T-helper 2 cell treated with Interferon-gamma antibody and Interleukin-4, amounts not matched to agents 100 ng/mL and 5 ng/mL, for 36 hours (primary cell): Measurements from ENCODE around the gene OR52B2. TPM values are rescaled to one million over a fixed set of nuclear protein-coding genes. Genes with fewer than 3 reads are reported as not detected.

ENCODE experiments used
- intact Hi-C: fragments of 100-400 bp; cut with micrococcal nuclease; formaldehyde crosslinking; loops from one replicate; pipeline ENCODE4 v1.15.1; 2023
- total RNA-seq: library from RNA; stranded (reverse); gene quantifications from 2 replicates; pipeline ENCODE4 v1.2.3, GENCODE V29; 2022

The OR52B2 gene
- total RNA-seq, result not detected in 2 replicates

GRCh38 chr11:6170226-6170625, at the start of gene OR52B2:
Gene OR52B2, minus strand, starts transcription at chr11:6170326. Its CDS starts 0 bp downstream, at chr11:6170326.
- intact Hi-C loops, result no loop called here

GRCh38 chr11:6219359-6219758, 49.2 kb upstream of the OR52B2 start:
- intact Hi-C loops, result no loop called here

DNA sequence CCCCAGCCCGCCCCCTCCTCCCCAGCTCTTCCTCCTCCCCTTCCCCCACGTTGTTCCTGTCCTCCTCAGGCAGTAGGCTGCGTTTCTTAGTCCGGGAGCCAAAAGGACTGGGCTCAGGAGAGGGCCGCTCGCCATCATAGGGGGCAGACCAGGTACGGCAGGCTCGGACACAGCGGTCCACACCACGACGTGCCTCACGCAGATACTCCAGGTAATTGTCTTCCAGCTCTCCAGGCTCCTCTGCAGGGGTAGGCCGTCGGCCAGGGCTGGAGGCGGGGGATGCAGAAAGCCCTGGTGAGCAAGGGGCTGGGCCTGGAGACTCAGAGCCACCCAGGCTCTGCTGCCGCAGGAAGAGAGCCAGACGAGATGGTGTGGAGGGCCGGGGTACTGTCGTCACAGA, 47.6 kb upstream of the OR52B2 start:
- intact Hi-C loops, result no loop called here

DNA sequence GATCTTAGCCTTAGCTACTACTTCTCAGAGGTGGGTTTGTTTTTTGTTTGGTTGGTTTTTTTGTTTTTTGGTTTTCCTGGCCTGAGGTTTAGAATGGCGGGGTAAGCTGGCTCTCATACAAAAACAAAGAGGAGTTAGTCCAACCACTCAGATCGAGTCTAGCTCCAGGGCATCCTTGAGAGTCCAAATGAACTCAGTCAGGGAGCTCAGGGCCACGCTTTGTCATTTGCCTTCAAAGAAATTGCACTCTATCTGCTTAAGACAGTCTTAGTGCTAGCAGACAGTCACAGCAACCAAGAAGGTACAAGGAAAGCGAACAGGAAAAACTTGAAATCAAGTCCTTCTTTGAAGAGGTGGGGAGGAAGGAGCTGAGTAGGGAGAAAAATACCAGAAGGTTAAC, 46.4 kb upstream of the OR52B2 start:
- intact Hi-C loops, result no loop called here

GRCh38 chr11:6214530-6214929, 44.4 kb upstream of the OR52B2 start:
- intact Hi-C loops, result no loop called here

DNA sequence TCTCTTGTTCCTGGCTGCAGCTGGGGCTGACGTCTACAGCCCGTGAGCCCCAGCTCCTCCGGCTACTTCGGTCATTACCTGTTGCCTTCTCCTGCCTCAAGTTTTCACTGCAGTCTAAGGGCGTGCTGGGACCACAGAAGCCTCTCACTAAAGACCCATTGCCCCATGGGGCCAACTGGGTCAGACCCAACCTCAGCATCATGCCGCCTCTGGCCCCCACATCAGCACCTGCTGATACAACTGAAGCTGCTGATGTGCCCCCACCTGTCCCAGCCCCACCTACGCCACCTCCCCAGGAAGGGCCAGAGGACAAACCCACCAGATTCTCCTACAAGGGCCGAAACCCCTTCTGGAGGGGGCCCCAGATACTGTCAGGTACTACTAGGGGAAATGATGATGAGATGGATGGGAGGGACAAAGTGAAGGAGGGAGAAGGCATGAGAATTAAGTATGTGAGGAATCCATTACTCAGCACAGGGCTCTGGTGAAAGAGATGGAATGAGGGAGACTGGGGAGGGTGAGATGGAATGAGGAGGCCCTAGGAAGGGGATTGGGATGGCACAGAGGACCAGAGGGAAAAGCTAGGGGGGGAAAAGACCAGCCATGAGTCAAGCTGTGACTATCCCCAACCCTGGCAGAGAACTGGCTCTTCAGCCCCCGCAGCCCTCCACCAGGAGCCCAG, 40.3 kb upstream of the OR52B2 start:
- intact Hi-C loops, result no loop called here

DNA sequence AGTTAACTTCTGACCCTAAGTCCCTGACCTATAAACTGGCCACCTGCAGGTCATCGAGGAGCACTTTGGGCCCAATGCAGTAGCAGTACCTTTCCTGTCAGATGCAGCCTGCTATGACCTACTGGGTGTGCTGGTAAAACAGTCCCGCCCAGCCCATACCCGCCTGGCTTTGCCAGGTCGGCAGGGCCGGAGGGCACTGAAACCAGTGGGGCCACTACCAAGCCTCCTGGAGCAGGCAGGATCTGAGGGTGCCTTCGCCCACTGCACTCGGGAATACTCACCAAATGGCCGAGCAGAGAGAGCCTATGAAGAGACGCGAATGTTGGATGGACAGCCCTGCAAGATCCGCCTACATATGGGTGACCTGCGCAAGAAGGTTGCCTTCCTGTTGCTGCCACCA, 39.7 kb upstream of the OR52B2 start:
- intact Hi-C loops, result no loop called here

DNA sequence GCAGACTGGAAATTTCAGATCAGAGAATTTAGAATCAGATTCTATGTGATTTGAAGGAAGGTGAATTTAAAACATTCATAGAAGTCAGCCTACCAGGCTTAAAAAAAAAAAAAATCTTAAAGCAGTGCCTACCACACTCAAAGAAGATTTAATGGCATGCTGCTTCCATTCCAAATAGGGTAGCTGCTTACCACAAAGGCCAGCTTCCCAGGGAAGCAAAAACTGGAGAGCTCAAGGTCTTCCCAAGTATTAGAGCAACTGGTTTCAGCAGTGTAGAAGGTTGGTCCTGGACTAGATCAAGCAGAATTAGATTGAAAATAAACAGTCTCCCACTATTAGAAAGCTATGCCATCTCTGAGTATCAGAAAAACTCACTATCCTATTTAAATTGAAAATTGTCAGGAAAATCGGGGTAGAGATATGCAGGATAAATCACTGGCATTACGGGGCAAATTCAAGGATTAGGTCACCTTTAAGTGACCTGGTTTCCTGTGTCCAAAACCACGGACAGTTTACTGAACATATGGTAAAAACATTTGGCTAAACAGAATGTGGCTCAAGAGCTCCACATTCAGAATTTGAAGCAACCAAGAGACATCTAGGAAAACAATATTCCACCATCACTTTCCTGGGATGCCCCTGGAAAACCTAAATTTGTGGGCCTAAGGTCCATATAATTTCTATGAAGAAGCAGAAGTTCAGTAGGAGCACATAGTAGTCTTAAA, 36.5 kb upstream of the OR52B2 start:
- intact Hi-C loops, result no loop called here

DNA sequence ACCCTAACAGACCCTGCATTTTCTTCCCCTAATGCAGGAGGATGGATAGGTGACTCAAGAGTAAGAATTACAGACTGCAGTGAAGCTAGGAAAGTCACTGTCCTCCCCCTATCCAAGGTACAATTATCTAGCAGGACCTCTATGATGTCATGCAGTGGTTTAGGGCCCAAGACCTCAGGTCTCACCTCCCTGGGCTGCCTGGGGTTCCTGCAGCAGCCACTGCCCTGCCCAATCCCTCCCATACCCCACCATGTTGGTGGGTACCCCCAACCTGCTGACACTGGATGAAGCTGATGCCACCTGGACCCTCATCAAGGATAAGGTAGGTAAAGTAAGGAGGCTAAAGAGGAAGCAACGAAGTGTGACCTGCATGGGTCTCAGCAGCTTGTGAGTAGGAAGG, 35.2 kb upstream of the OR52B2 start, which contains the start of gene C11orf42:
C11orf42 (plus strand) TSS at position 192 of the 400 bp plus-strand sequence; CDS start at position 251, 59 bp downstream.
- intact Hi-C loops, result no loop called here

- intact Hi-C loops, result no loop called here
Measured at GRCh38 chr11:6204706-6205105, 34.6 kb upstream of the OR52B2 start.

- intact Hi-C loops, result loop anchor here (2.0 kb wide), 1 partner anchor 31 kb away; the partner anchor contains the start of gene FHIP1B
Measured at GRCh38 chr11:6203327-6203726, 33.2 kb upstream of the OR52B2 start.

GRCh38 chr11:6202041-6202440, 31.9 kb upstream of the OR52B2 start:
- intact Hi-C loops, result loop anchor here (2.0 kb wide), 1 partner anchor 33 kb away; the partner anchor contains the start of gene FHIP1B

GRCh38 chr11:6201481-6201880, 31.4 kb upstream of the OR52B2 start:
- intact Hi-C loops, result no loop called here

- intact Hi-C loops, result no loop called here
Measured at GRCh38 chr11:6200975-6201374, 30.8 kb upstream of the OR52B2 start.

DNA sequence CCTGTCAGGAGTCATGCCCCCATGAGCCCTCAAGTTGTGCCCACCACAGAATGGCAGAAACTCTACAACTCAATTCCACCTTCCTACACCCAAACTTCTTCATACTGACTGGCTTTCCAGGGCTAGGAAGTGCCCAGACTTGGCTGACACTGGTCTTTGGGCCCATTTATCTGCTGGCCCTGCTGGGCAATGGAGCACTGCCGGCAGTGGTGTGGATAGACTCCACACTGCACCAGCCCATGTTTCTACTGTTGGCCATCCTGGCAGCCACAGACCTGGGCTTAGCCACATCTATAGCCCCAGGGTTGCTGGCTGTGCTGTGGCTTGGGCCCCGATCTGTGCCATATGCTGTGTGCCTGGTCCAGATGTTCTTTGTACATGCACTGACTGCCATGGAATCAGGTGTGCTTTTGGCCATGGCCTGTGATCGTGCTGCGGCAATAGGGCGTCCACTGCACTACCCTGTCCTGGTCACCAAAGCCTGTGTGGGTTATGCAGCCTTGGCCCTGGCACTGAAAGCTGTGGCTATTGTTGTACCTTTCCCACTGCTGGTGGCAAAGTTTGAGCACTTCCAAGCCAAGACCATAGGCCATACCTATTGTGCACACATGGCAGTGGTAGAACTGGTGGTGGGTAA, 29.2 kb upstream of the OR52B2 start, which contains the start of gene OR52W1:
OR52W1 (plus strand) TSS at position 51 of the 637 bp plus-strand sequence; CDS start at position 51, 0 bp downstream.
- intact Hi-C loops, result no loop called here

GRCh38 chr11:6197466-6198200, 27.5 kb upstream of the OR52B2 start:
- intact Hi-C loops, result no loop called here

DNA sequence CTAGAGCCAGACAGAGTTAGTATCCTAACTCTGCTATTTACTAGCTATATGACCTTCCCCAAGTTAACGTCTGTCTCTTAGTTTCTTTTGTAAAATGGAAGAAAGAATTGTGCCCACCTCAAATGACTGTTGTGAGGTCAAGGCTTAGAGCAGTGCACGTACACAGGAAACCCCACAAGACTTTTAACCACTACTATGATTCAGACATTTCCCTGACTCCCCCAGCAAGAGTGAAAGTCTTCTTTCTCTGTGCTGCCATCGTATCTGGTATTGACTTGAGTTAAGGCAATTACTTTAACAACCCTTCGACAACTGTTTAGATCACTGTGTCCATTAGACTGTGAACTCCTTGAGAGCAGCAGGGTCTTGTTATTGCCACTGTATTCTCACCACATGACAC, 26.3 kb upstream of the OR52B2 start:
- intact Hi-C loops, result no loop called here

DNA sequence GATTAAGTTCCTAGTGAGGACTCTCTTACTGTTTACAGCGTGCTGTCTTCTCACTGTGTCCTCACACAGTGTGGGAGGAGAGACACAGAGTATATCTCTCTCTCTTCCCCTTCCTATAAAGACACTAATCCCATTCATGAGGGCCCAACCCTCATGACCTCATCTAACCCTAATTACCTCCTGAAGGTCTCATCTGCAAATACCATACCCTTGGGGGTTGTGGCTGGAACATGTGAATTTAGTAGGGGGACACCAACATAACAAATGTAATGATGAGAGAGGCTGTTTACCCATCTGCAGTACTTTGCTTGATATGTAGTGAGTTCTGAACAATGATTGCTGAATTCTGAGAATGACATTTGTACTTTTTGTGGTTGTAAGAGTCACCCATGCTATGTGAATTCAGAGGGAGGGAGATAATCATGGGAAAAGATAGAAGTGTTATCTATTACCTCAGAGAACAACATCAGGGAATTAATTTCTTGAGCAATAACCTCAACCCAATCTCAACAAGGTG, 24.0 kb upstream of the OR52B2 start:
- intact Hi-C loops, result no loop called here

DNA sequence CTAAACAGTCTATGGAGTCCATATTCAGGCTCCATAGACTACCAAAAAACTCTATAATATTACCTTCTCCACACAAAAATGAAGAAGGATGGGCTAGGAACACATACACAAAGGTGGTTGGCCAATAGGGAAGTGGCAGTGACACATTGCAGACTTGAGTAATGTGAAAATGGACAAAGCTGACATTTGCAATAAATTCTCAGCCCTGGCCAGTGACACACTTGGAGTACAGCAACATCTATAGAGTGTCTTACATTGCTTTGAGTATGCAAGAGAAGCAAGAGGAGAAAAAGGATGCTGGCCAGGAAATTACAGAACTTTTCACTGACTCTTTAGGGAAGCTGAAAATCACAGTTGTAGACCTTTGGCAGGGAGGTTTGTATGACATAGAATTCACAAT, 21.6 kb upstream of the OR52B2 start:
- intact Hi-C loops, result no loop called here

- intact Hi-C loops, result no loop called here
Measured at GRCh38 chr11:6175440-6175839, 5.3 kb upstream of the OR52B2 start.
